Activated B cell treated with CpG ODN at 0.5 μM for 24 hours (primary cell): Measurements from ENCODE around the gene WNK2. TPM values are rescaled to one million over a fixed set of nuclear protein-coding genes. Genes with fewer than 3 reads are reported as not detected.

ENCODE experiments used
- ATAC-seq: fragments of 200-7000 bp; cut with Tn5 transposase; one replicate; pipeline ENCODE4 v1.10.0; 2021; ENCODE audit warnings: low read depth, mild to moderate bottlenecking, moderate library complexity
- CTCF ChIA-PET: fragments of 350-600 bp; sonication (Branson Sonifier 250); formaldehyde crosslinking; loops from one replicate; lab custom pipeline; 2021; ENCODE audit warnings: antibody characterized with exemption; lab: Charles Lee
- POLR2A ChIA-PET: fragments of 350-600 bp; sonication (Branson Sonifier 250); formaldehyde crosslinking; loops from one replicate; lab custom pipeline; 2021; ENCODE audit warnings: antibody characterized with exemption; lab: Charles Lee
- DNase-seq: peaks from one replicate; pipeline ENCODE4 v3.0.0; 2022
- H3K27ac Mint-ChIP-seq: one replicate; pipeline ENCODE4 v1.8.0; 2020; ENCODE audit warnings: mixed read lengths
- H3K27me3 Mint-ChIP-seq: one replicate; pipeline ENCODE4 v1.8.0; 2021; ENCODE audit warnings: mixed read lengths
- H3K36me3 Mint-ChIP-seq: one replicate; pipeline ENCODE4 v1.8.0; 2021; ENCODE audit warnings: low read depth, mixed read lengths
- H3K4me1 Mint-ChIP-seq: one replicate; pipeline ENCODE4 v1.8.0; 2021; ENCODE audit warnings: mixed read lengths
- H3K4me3 Mint-ChIP-seq: one replicate; pipeline ENCODE4 v1.8.0; 2020; ENCODE audit warnings: mild to moderate bottlenecking, mixed read lengths
- H3K9me3 Mint-ChIP-seq: one replicate; pipeline ENCODE4 v1.8.0; 2020; ENCODE audit warnings: mixed read lengths
- intact Hi-C: fragments of 100-400 bp; cut with micrococcal nuclease; formaldehyde crosslinking; loops from one replicate; pipeline ENCODE4 v1.15.1; 2024
- total RNA-seq: library from RNA; stranded (reverse); gene quantifications from 2 replicates; pipeline ENCODE4 v1.2.3, GENCODE V29; 2022
- TF ChIP-seq, protein P1 (sequence below): fragments of 200-600 bp; IDR thresholded peaks from one replicate; pipeline ENCODE4 v1.8.0; 2022; ENCODE audit warnings: antibody characterized with exemption, mild to moderate bottlenecking

WNK2 gene
- total RNA-seq, 1 donor from 2014 or later, result 0.24 TPM

DNA sequence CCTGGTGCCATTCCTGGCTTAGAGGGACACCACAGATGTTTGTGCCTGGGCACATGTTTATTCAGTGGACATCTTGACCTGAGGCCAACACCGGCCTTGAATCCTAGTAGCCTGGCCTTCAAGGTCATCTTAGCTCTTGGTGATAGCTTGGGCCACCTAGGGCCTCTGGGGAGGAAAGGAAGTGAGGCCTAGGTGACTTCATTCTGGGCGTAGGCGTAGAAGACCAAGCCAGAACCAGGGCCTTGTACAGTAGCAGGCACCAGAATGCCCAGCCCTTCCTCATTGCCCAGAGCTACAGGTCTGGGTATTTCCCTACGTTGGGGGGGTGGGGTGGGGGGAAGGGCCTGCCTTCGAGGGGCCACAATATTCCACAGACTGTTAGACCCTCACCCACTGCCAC lies 33.8 kb downstream of the WNK2 start:
- Mint-ChIP-seq H3K4me1 (no peaks in the 10 kb centered on the region), H3K27me3 (peaks cover 9% of the 10 kb centered on the region), H3K4me3 (no peak overlapping the region), H3K27ac (no peak overlapping the region), H3K36me3 (no peaks in the 10 kb centered on the region), H3K9me3 (peaks cover 6% of the 10 kb centered on the region)
- ATAC-seq, result no peak
- no peak for DNase-seq
- intact Hi-C loops, result no loop called here
- TF ChIP-seq, protein P1, sequence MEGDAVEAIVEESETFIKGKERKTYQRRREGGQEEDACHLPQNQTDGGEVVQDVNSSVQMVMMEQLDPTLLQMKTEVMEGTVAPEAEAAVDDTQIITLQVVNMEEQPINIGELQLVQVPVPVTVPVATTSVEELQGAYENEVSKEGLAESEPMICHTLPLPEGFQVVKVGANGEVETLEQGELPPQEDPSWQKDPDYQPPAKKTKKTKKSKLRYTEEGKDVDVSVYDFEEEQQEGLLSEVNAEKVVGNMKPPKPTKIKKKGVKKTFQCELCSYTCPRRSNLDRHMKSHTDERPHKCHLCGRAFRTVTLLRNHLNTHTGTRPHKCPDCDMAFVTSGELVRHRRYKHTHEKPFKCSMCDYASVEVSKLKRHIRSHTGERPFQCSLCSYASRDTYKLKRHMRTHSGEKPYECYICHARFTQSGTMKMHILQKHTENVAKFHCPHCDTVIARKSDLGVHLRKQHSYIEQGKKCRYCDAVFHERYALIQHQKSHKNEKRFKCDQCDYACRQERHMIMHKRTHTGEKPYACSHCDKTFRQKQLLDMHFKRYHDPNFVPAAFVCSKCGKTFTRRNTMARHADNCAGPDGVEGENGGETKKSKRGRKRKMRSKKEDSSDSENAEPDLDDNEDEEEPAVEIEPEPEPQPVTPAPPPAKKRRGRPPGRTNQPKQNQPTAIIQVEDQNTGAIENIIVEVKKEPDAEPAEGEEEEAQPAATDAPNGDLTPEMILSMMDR, result no peak
- ChIA-PET POLR2A (no interaction called here), CTCF (no interaction called here)

DNA sequence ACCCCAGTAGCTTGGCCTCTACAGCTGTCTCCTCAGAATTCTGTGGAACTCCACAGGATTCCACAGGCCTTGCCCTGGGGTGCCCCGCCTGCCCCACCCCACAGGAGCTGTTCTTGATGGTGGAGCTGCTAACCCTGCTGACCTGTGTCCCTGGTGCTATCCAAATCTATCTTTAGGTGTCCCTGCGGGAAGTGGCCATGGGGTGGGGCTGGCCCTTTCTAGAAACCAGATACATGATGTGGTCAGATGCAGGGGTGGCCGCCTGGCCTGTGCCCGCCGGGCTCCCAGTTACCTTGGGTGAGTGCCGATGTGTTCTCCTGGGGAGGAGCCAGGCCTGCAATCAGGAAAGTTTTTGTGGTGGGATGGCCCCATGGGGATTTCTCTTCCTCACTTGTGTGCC lies 34.2 kb downstream of the WNK2 start:
- ChIA-PET POLR2A (no interaction called here), CTCF (no interaction called here)
- Mint-ChIP-seq H3K36me3 (no peaks in the 10 kb centered on the region), H3K27ac (no peak overlapping the region), H3K27me3 (peaks cover 11% of the 10 kb centered on the region), H3K4me1 (no peaks in the 10 kb centered on the region), H3K4me3 (no peak overlapping the region), H3K9me3 (peaks cover 6% of the 10 kb centered on the region)
- intact Hi-C loops, result no loop called here
- DNase-seq, result no peak
- TF ChIP-seq, protein P1, result no peak
- no peak for ATAC-seq

DNA sequence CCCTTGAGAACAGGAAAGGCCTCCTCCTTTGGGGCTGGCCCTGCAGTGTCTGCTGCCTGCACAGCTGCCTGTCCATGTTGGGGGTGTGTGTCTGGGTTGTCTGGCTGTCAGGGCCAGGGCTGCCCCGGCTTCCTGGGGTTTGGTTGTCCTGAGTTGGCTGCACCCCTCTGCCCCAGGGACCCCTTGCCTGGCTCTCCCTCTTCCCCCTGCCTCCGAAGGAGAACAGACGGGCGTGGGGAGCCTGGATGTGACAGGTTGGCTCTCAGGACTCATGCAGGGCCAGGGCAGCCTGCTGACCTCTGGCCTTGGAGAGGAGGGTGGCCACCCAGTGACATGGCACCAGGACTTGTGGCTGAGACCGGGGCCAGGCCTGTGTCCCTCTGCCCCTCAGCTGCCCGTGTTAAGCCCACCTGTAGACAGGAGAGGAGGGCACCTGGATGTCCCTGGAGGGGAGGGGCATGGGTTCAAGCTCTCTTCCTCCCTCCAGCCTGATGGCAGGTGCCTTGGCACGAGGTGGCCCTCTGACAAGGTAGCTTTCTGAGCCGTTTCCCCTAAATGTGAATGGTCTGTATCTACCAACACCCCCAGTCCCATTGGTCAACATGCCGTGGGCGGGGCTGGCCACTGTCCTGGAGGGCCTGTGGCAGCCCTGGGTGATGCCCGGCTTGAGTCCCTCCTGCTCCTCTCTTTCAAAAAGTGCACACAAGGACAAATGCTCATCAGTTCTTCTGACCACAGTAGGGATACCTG lies 34.9 kb downstream of the WNK2 start:
- H3K4me1 Mint-ChIP-seq, result peaks cover 3% of the 10 kb centered on the region
- TF ChIP-seq, protein P1, result no peak

DNA sequence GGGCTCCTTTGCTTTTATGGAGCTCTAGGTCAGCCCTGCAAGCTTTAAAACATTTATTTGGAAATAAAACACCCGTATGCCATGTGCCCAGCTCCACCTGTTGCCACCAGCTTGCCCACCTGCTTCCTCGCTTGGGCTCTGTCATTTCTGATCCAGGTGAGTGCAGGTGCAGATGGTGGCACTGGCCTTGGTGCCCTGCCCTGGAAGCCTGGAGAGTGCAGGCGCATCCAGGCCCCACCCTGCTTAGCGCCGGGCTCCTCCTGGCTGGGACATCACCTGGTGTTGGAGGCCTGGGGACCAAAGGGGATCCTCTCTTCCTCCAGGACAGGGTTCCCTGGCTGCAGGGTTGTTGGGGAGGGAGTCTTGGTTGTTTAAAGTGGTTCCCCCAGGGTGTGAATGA lies 35.8 kb downstream of the WNK2 start:
- peaks cover 6% of the 10 kb centered on the region for H3K9me3 Mint-ChIP-seq
- ATAC-seq (no peak), DNase-seq (no peak)
- no peak overlapping the region for H3K27ac Mint-ChIP-seq
- TF ChIP-seq, protein P1, result no peak
- H3K4me1 Mint-ChIP-seq, result peaks cover 5% of the 10 kb centered on the region
- no peaks in the 10 kb centered on the region for H3K36me3 Mint-ChIP-seq
- H3K27me3 Mint-ChIP-seq, result peaks cover 8% of the 10 kb centered on the region
- POLR2A ChIA-PET, result no interaction called here
- H3K4me3 Mint-ChIP-seq, result no peak overlapping the region
- CTCF ChIA-PET, result no interaction called here
- intact Hi-C loops, result no loop called here

More for the DNA sequence above, 34.9 kb downstream of the WNK2 start:
- ATAC-seq (no peak), DNase-seq (no peak)
- Mint-ChIP-seq H3K9me3 (peaks cover 6% of the 10 kb centered on the region), H3K27me3 (peaks cover 10% of the 10 kb centered on the region), H3K4me3 (no peak overlapping the region), H3K36me3 (no peaks in the 10 kb centered on the region), H3K27ac (no peak overlapping the region)
- ChIA-PET POLR2A (no interaction called here), CTCF (no interaction called here)
- intact Hi-C loops, result no loop called here

DNA sequence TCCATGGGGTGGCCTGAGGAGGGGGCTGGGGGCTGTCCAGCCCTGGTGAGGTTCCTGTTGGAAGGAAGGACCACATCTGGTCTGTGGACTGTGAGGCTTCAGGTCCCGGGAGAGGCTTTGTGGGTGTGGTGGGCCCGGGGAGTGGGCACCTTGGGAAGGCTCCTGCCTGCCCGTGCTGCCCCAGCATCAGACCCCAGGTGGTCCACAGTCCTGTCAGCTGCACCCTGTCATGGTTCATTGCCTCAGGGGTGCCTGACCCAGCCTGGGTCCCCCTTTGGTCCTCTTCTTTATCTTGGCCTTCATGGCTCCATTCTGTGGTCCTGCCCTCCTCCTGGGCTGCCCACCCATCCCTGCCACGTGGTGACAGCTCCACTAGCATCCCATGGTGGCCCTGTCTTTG lies 36.7 kb downstream of the WNK2 start:
- POLR2A ChIA-PET, result no interaction called here
- H3K27ac Mint-ChIP-seq, result no peak overlapping the region
- peaks cover 9% of the 10 kb centered on the region for H3K4me1 Mint-ChIP-seq
- no peak for DNase-seq
- H3K9me3 Mint-ChIP-seq, result peaks cover 2% of the 10 kb centered on the region
- no peak for ATAC-seq
- intact Hi-C loops, result no loop called here
- CTCF ChIA-PET, result no interaction called here
- no peak overlapping the region for H3K4me3 Mint-ChIP-seq
- TF ChIP-seq, protein P1, result no peak
- H3K36me3 Mint-ChIP-seq, result no peaks in the 10 kb centered on the region
- H3K27me3 Mint-ChIP-seq, result peaks cover 5% of the 10 kb centered on the region
